Measurements from ENCODE around the gene RC3H2. TPM values are rescaled to one million over a fixed set of nuclear protein-coding genes. Genes with fewer than 3 reads are reported as not detected.
"Not testable (repeated sequence)": the region's sequence is repeated elsewhere in the genome, so short reads cannot be mapped to it uniquely, and the experiment has no call there.

RC3H2 gene
- total RNA-seq, 2 donors from 2014 or later: 56.4 to 60.1 TPM

- TF ChIP-seq CTCF (conservative IDR thresholded peaks at IDR 0.05): no peak
- Mint-ChIP-seq H3K36me3 (ENCODE audit: low read depth) (peaks cover 18% of the 10 kb centered on the region), H3K9me3 (no peaks in the 10 kb centered on the region), H3K4me1 (no peaks in the 10 kb centered on the region), H3K27me3 (ENCODE audit: insufficient read depth) (no peaks in the 10 kb centered on the region), H3K4me3 (no peak overlapping the region), H3K27ac (no peak overlapping the region)
- H3K27me3 ChIP-seq (ENCODE audit: control insufficient read depth, insufficient read depth, low read length, poor library complexity, severe bottlenecking): no peaks in the 10 kb centered on the region
- no peak overlapping the region for H3K27ac ChIP-seq (ENCODE audit: low read depth, low read length)
- DNase-seq: no peak
- H3K9ac ChIP-seq (ENCODE audit: extremely low read depth, low read length, poor library complexity, severe bottlenecking): no peak overlapping the region
- no peaks in the 10 kb centered on the region for H3K9me3 ChIP-seq (ENCODE audit: control insufficient read depth, low read length)
- H3K4me3 ChIP-seq (ENCODE audit: low read length): no peak overlapping the region
- WGBS, 2 experiments (ENCODE audit: insufficient coverage in 1 of 2, insufficient read length in 1 of 2): 81 to 87% methylated on average over 3 to 4 of the region's 4 CpGs
- H3K36me3 ChIP-seq (ENCODE audit: control insufficient read depth, insufficient read depth, low read length): peaks cover 21% of the 10 kb centered on the region
- H3K4me1 ChIP-seq (ENCODE audit: control insufficient read depth, insufficient read depth, low read length): no peaks in the 10 kb centered on the region
Observed at GRCh38 chr9:122812736-122813135, 92.4 kb downstream of the RC3H2 start.

- 10 to 14% methylated on average over 6 to 8 of the region's 8 CpGs for WGBS, 2 experiments (ENCODE audit: insufficient coverage in 1 of 2, insufficient read length in 1 of 2)
- no peaks in the 10 kb centered on the region for H3K9me3 ChIP-seq (ENCODE audit: control insufficient read depth, low read length)
- H3K27ac ChIP-seq (ENCODE audit: low read depth, low read length): no peak overlapping the region
- Mint-ChIP-seq H3K4me1 (no peaks in the 10 kb centered on the region), H3K4me3 (no peak overlapping the region), H3K27me3 (ENCODE audit: insufficient read depth) (no peaks in the 10 kb centered on the region), H3K27ac (no peak overlapping the region), H3K9me3 (peaks cover 13% of the 10 kb centered on the region), H3K36me3 (ENCODE audit: low read depth) (peaks cover 8% of the 10 kb centered on the region)
- DNase-seq: peak; percentile 88
- TF ChIP-seq CTCF (conservative IDR thresholded peaks at IDR 0.05): peak; percentile 89
- H3K4me1 ChIP-seq (ENCODE audit: control insufficient read depth, insufficient read depth, low read length): no peaks in the 10 kb centered on the region
- no peak overlapping the region for H3K9ac ChIP-seq (ENCODE audit: extremely low read depth, low read length, poor library complexity, severe bottlenecking)
- peaks cover 1% of the 10 kb centered on the region for H3K36me3 ChIP-seq (ENCODE audit: control insufficient read depth, insufficient read depth, low read length)
- no peaks in the 10 kb centered on the region for H3K27me3 ChIP-seq (ENCODE audit: control insufficient read depth, insufficient read depth, low read length, poor library complexity, severe bottlenecking)
- H3K4me3 ChIP-seq (ENCODE audit: low read length): no peak overlapping the region
Observed at GRCh38 chr9:122810306-122810946, 94.7 kb downstream of the RC3H2 start.

- not testable (repeated sequence) for H3K9me3 ChIP-seq (ENCODE audit: control insufficient read depth, low read length); H3K4me3 Mint-ChIP-seq; H3K4me3 ChIP-seq (ENCODE audit: low read length); H3K4me1 Mint-ChIP-seq; DNase-seq; H3K4me1 ChIP-seq (ENCODE audit: control insufficient read depth, insufficient read depth, low read length); H3K36me3 Mint-ChIP-seq (ENCODE audit: low read depth); H3K27me3 Mint-ChIP-seq (ENCODE audit: insufficient read depth); H3K36me3 ChIP-seq (ENCODE audit: control insufficient read depth, insufficient read depth, low read length); H3K27ac Mint-ChIP-seq; H3K27me3 ChIP-seq (ENCODE audit: control insufficient read depth, insufficient read depth, low read length, poor library complexity, severe bottlenecking); H3K27ac ChIP-seq (ENCODE audit: low read depth, low read length); H3K9ac ChIP-seq (ENCODE audit: extremely low read depth, low read length, poor library complexity, severe bottlenecking)
- WGBS, 2 experiments (ENCODE audit: insufficient coverage in 1 of 2, insufficient read length in 1 of 2): 80 to 84% methylated on average over 2 to 7 of the region's 7 CpGs
- peaks cover 14% of the 10 kb centered on the region for H3K9me3 Mint-ChIP-seq
Observed at GRCh38 chr9:122809261-122809660, 95.9 kb downstream of the RC3H2 start.

GRCh38 chr9:122808141-122808540, 97.0 kb downstream of the RC3H2 start:
- H3K9ac ChIP-seq (ENCODE audit: extremely low read depth, low read length, poor library complexity, severe bottlenecking): no peak overlapping the region
- H3K9me3 ChIP-seq (ENCODE audit: control insufficient read depth, low read length): no peaks in the 10 kb centered on the region
- no peaks in the 10 kb centered on the region for H3K4me1 Mint-ChIP-seq
- no peak overlapping the region for H3K27ac Mint-ChIP-seq
- H3K4me1 ChIP-seq (ENCODE audit: control insufficient read depth, insufficient read depth, low read length): no peaks in the 10 kb centered on the region
- H3K9me3 Mint-ChIP-seq: peaks cover 14% of the 10 kb centered on the region
- no peak overlapping the region for H3K27ac ChIP-seq (ENCODE audit: low read depth, low read length)
- H3K36me3 Mint-ChIP-seq (ENCODE audit: low read depth): peaks cover 2% of the 10 kb centered on the region
- no peaks in the 10 kb centered on the region for H3K36me3 ChIP-seq (ENCODE audit: control insufficient read depth, insufficient read depth, low read length)
- 93 to 100% methylated on average over 3 of the region's 3 CpGs for WGBS, 2 experiments (ENCODE audit: insufficient coverage in 1 of 2, insufficient read length in 1 of 2)
- H3K4me3 Mint-ChIP-seq: no peak overlapping the region
- no peak for DNase-seq
- no peak overlapping the region for H3K4me3 ChIP-seq (ENCODE audit: low read length)
- no peaks in the 10 kb centered on the region for H3K27me3 Mint-ChIP-seq (ENCODE audit: insufficient read depth)
- no peak for TF ChIP-seq CTCF (conservative IDR thresholded peaks at IDR 0.05)
- no peaks in the 10 kb centered on the region for H3K27me3 ChIP-seq (ENCODE audit: control insufficient read depth, insufficient read depth, low read length, poor library complexity, severe bottlenecking)

Data from endodermal cell (in vitro differentiated cells).